Activated T-helper 1 cell treated with Interleukin-2 at 50 U/mL for 16 hours (primary cell): ENCODE results near the gene BTF3L4.
"Not testable (repeated sequence)": the region's sequence is repeated elsewhere in the genome, so short reads cannot be mapped to it uniquely, and the experiment has no call there.

Experiments
- DNase-seq: peaks from one replicate; pipeline ENCODE4 v3.0.0-alpha.2; 2020; ENCODE audit warnings: low read depth

BTF3L4 gene

GRCh38 chr1:52056163-52056936, at the start of gene BTF3L4:
Gene BTF3L4 (plus strand): TSS chr1:52056295. CDS start chr1:52059848, 3,553 bp downstream.
- peak; percentile 86 for DNase-seq

GRCh38 chr1:52007215-52008002, 48.7 kb upstream of the BTF3L4 start:
- DNase-seq, result no peak

GRCh38 chr1:52008071-52008809, 47.9 kb upstream of the BTF3L4 start:
- DNase-seq, result no peak

GRCh38 chr1:52022133-52022532, 34.0 kb upstream of the BTF3L4 start:
- DNase-seq, result no peak

- DNase-seq, result no peak
These were observed 29.8 kb upstream of the BTF3L4 start for GRCh38 chr1:52026278-52026677.

- no peak for DNase-seq
These were observed 27.8 kb upstream of the BTF3L4 start for GRCh38 chr1:52028328-52028727.

GRCh38 chr1:52028839-52029238, 27.3 kb upstream of the BTF3L4 start:
- not testable (repeated sequence) for DNase-seq

GRCh38 chr1:52032124-52032784, 23.8 kb upstream of the BTF3L4 start:
- DNase-seq, result no peak

- DNase-seq, result no peak
These were observed 23.3 kb upstream of the BTF3L4 start for GRCh38 chr1:52032785-52033131.

GRCh38 chr1:52033190-52034049, 22.7 kb upstream of the BTF3L4 start, which contains the start of gene KTI12:
Gene KTI12 (minus strand): TSS chr1:52033810. CDS start chr1:52033761, 49 bp downstream.
- DNase-seq, result peak; percentile 82

GRCh38 chr1:52034050-52034384, 22.1 kb upstream of the BTF3L4 start:
- no peak for DNase-seq

GRCh38 chr1:52037402-52037814, 18.7 kb upstream of the BTF3L4 start:
- no peak for DNase-seq

GRCh38 chr1:52037909-52038308, 18.2 kb upstream of the BTF3L4 start:
- DNase-seq, result no peak

- DNase-seq, result no peak
These were observed 14.4 kb upstream of the BTF3L4 start for GRCh38 chr1:52041551-52042185.

- DNase-seq, result no peak
These were observed 10.9 kb upstream of the BTF3L4 start for GRCh38 chr1:52045236-52045635.

GRCh38 chr1:52045666-52046195, 10.4 kb upstream of the BTF3L4 start:
- DNase-seq, result not testable (repeated sequence)

- DNase-seq, result not testable (repeated sequence)
These were observed 6.8 kb upstream of the BTF3L4 start for GRCh38 chr1:52049337-52049736.

- DNase-seq, result no peak
These were observed 2.2 kb upstream of the BTF3L4 start for GRCh38 chr1:52053862-52054261.

GRCh38 chr1:52054496-52055065, 1.5 kb upstream of the BTF3L4 start:
- DNase-seq, result no peak
